IMR-90 (cell line): Measurements from ENCODE around the gene RBFA. TPM values are rescaled to one million over a fixed set of nuclear protein-coding genes. Genes with fewer than 3 reads are reported as not detected.

Experiments
- polyA plus RNA-seq, 3 experiments: library from polyadenylated mRNA; depleted of rRNA; stranded (reverse); fragments of >200 nt; gene quantifications; 2 replicates each; pipeline ENCODE4 v1.2.3, GENCODE V29; 2012; ENCODE audit warnings: low replicate concordance in 1 of 3
- total RNA-seq: library from RNA; depleted of rRNA; stranded (reverse); fragments of >200 nt; gene quantifications from 2 replicates; pipeline ENCODE4 v1.2.3, GENCODE V29; 2012; rRNA removed

RBFA gene
- total and polyA plus RNA-seq, 2 of the 4 experiments (the other 2 are of a cell fraction) = 21.0 to 38.0 TPM

Other genes with a start within 250 kb of the RBFA start
- not detected in 2 replicates for gene KCNG2, start 236.5 kb upstream of the RBFA start, total RNA-seq
- 0.09 TPM in 1 of 2 replicates, not detected in the other for gene KCNG2, start 236.5 kb upstream of the RBFA start, polyA plus RNA-seq (2012; rRNA removed)
- 16.9 and 17.6 TPM in 2 replicates for gene SLC66A2, start 82.8 kb upstream of the RBFA start, total RNA-seq
- gene SLC66A2, start 82.8 kb upstream of the RBFA start, polyA plus RNA-seq (2012; rRNA removed) = 23.5 and 29.6 TPM in 2 replicates
- 7.8 and 8.6 TPM in 2 replicates for gene HSBP1L1, start 69.8 kb upstream of the RBFA start, total RNA-seq
- 14.9 and 18.0 TPM in 2 replicates for gene HSBP1L1, start 69.8 kb upstream of the RBFA start, polyA plus RNA-seq (2012; rRNA removed)
- gene TXNL4A, start 45.9 kb upstream of the RBFA start, total RNA-seq = 38.7 and 72.8 TPM in 2 replicates
- gene TXNL4A, start 45.9 kb upstream of the RBFA start, polyA plus RNA-seq (2012; rRNA removed) = 103 and 130 TPM in 2 replicates
- gene ADNP2, start 74.8 kb downstream of the RBFA start, total RNA-seq = 13.9 and 18.3 TPM in 2 replicates
- gene ADNP2, start 74.8 kb downstream of the RBFA start, polyA plus RNA-seq (2012; rRNA removed) = 5.5 and 5.6 TPM in 2 replicates
- gene PARD6G, start 213.1 kb downstream of the RBFA start, total RNA-seq = 2.5 and 3.3 TPM in 2 replicates
- 4.6 and 4.7 TPM in 2 replicates for gene PARD6G, start 213.1 kb downstream of the RBFA start, polyA plus RNA-seq (2012; rRNA removed)